PFSK-1 (cell line): ENCODE data around the gene DUSP6.

Experiments
- SIN3A ChIP-seq: IDR thresholded peaks from 2 replicates; pipeline ENCODE4 v1.6.1; 2012; ENCODE audit warnings: mild to moderate bottlenecking, low read length, moderate library complexity, borderline replicate concordance; ENCODE audit not compliant: insufficient read depth
- TAF1 ChIP-seq: IDR thresholded peaks from 2 replicates; pipeline ENCODE4 v1.6.1; 2012; ENCODE audit warnings: low read length, control low read depth, borderline replicate concordance; ENCODE audit not compliant: insufficient read depth

GRCh38 chr12:89363084-89363483 lies 10.8 kb upstream of the DUSP6 start:
- TF ChIP-seq TAF1 (no peak), SIN3A (no peak)
